GM12801 (cell line): Measurements from ENCODE around the gene PAPPA2.

Experiments
- TF ChIP-seq, protein P1 (sequence below): IDR thresholded peaks from one replicate; pipeline ENCODE4 v1.5.1; 2011; ENCODE audit warnings: control low read depth; ENCODE audit not compliant: insufficient read length; ENCODE audit errors: extremely low read depth

The PAPPA2 gene

DNA sequence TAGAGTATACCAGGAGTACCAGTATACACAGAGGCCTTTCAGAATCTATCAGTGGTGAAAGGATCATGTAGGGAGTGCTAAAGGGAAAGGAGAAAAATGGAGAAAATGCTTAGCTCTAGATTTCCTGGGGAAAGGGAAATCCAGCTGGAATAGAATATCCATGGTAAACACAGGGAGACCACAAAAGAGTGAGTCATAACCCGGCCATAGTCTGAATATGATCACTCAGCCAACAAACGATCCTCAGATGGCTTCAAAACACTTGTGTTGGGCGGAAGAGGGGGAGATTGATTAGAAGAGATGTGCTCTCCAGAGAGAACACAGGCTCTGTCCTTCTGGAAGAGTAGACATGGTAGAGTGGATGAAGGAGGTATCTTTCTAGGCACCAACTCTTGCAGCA lies 180.6 kb downstream of the PAPPA2 start:
- TF ChIP-seq, protein P1, sequence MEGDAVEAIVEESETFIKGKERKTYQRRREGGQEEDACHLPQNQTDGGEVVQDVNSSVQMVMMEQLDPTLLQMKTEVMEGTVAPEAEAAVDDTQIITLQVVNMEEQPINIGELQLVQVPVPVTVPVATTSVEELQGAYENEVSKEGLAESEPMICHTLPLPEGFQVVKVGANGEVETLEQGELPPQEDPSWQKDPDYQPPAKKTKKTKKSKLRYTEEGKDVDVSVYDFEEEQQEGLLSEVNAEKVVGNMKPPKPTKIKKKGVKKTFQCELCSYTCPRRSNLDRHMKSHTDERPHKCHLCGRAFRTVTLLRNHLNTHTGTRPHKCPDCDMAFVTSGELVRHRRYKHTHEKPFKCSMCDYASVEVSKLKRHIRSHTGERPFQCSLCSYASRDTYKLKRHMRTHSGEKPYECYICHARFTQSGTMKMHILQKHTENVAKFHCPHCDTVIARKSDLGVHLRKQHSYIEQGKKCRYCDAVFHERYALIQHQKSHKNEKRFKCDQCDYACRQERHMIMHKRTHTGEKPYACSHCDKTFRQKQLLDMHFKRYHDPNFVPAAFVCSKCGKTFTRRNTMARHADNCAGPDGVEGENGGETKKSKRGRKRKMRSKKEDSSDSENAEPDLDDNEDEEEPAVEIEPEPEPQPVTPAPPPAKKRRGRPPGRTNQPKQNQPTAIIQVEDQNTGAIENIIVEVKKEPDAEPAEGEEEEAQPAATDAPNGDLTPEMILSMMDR, result no peak

GRCh38 chr1:176648556-176648955 lies 185.6 kb downstream of the PAPPA2 start:
- TF ChIP-seq, protein P1, result no peak

DNA sequence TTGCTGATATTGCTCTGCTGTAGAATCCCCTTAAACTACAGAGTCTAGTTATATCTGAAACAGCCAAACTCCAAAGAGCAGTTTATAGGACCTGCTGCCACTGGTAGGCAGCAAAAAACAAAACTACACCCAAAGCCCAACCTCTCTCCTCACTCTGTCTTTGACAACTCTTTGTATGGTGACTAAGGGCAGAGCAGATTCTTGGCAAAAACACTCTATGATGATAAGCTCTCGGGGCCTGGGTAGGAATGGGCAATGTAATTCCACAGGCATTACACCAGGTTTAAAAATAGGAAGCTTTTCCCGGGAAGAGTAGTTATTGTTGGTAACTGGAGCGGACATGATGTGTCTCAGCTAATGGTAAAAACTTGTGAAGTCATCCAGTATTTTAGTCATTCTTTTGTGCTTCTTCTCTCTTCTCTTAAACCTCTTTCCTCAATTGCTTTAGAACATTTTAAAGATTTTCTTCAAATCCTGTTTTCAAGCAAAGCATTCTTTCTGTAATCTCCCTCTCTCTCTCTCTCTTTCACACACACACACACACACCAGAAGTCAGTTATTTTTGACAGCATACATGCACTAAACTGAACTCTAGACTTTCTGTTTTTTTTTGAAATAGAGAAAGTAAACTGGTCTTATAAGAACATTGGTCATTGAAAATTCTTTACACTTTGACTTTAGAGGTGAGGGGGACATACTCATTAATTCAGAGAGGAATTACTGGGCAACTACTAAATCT lies 193.5 kb downstream of the PAPPA2 start:
- TF ChIP-seq, protein P1, result no peak

- TF ChIP-seq, protein P1, result no peak
These were observed 206.8 kb downstream of the PAPPA2 start for GRCh38 chr1:176669782-176670181.

GRCh38 chr1:176670853-176671252 lies 207.9 kb downstream of the PAPPA2 start:
- TF ChIP-seq, protein P1, result no peak

GRCh38 chr1:176682830-176683535 lies 220.0 kb downstream of the PAPPA2 start:
- TF ChIP-seq, protein P1, result no peak

- TF ChIP-seq, protein P1, result no peak
These were observed 228.6 kb downstream of the PAPPA2 start for GRCh38 chr1:176691251-176692228.
